GM12875 (cell line): ENCODE measurements around the gene SNED1.

Source experiments
- H3K4me3 ChIP-seq: one replicate; pipeline ENCODE4 v1.5.1; 2011; ENCODE audit warnings: low read depth, low read length, control low read depth
- TF ChIP-seq, protein P1 (sequence below): IDR thresholded peaks from 2 replicates; pipeline ENCODE4 v1.5.1; 2011; ENCODE audit warnings: low read depth, mild to moderate bottlenecking, control low read depth, inconsistent platforms, low read length, moderate library complexity, borderline replicate concordance; ENCODE audit not compliant: insufficient read depth

SNED1 gene

DNA sequence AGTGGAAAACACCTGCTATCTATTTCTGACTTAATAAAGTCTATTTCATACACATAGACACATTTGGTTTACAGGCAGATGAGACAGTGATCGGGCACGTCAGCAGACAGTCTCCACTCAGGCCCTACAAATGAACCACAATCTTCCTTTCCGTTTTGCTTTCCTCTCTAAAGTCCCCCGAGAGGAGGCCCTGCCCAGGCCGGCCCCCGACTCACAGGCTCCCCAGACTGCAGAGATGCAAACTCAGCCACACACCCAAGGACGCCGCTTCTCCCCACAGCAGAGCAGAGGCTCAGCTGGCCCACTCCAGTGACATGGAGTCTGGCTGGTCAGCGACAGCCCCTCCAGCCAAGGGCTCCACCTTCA is 113.0 kb downstream of the SNED1 start:
- H3K4me3 ChIP-seq, result peak overlapping the region; percentile 26
- TF ChIP-seq, protein P1, sequence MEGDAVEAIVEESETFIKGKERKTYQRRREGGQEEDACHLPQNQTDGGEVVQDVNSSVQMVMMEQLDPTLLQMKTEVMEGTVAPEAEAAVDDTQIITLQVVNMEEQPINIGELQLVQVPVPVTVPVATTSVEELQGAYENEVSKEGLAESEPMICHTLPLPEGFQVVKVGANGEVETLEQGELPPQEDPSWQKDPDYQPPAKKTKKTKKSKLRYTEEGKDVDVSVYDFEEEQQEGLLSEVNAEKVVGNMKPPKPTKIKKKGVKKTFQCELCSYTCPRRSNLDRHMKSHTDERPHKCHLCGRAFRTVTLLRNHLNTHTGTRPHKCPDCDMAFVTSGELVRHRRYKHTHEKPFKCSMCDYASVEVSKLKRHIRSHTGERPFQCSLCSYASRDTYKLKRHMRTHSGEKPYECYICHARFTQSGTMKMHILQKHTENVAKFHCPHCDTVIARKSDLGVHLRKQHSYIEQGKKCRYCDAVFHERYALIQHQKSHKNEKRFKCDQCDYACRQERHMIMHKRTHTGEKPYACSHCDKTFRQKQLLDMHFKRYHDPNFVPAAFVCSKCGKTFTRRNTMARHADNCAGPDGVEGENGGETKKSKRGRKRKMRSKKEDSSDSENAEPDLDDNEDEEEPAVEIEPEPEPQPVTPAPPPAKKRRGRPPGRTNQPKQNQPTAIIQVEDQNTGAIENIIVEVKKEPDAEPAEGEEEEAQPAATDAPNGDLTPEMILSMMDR, result no peak

DNA sequence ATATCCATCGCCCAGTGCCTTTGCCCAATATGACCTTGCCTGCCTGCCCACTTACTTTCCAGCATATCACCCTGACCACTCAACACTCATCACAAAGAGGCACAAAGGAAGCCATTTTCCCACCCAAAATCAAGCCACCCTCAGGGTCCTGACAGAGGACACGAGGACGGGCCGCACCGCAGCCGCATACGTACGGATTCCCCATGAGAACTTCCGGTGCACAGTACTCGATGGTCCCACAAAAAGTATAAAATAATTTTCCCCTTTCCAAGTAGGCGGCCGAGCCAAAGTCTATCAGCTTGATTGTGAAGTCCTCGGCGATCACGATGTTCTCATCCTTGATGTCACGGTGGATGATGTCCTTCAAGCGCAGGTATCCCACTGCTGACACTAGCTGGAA is 113.6 kb downstream of the SNED1 start:
- no peak overlapping the region for H3K4me3 ChIP-seq
- TF ChIP-seq, protein P1, result no peak

DNA sequence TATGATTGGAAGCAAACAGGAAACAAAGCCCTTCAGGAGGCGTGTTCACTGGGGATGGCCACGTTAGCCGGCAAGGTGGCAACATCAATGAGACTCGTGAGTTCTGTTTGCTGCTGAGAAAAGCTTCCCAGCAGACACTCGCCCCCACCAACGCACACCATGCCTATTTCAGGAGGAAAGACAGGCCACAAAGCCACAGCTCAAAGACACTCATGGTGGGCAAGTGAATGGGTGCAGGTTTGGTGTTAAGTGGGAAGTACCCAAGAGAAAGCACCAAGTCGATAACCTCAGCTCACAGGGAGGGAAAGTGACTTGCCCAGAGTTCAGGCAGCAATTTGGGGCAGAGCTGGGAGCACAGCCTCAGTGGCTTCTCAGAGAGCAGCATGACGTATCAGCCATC is 114.2 kb downstream of the SNED1 start:
- no peak overlapping the region for H3K4me3 ChIP-seq
- TF ChIP-seq, protein P1, result no peak

DNA sequence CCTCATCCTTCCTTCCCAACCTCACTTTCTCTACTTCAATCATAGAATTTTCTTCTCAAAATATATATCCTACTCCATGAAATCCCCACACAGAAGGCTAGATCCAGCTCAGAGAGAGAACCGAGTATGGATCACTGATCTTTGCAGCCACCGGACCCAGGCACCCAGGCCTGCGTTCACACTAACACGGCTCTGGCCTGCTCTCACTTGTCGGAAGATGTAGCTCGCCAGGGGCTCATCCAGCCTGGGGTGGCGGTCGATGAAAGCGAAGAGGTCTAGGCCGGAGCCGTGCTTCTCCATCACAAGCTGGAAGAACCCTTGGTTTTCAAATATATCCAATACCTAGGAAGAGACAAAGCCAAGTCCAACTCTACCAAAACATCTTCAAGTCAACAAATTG is 116.4 kb downstream of the SNED1 start:
- H3K4me3 ChIP-seq, result no peak overlapping the region
- TF ChIP-seq, protein P1, result no peak

DNA sequence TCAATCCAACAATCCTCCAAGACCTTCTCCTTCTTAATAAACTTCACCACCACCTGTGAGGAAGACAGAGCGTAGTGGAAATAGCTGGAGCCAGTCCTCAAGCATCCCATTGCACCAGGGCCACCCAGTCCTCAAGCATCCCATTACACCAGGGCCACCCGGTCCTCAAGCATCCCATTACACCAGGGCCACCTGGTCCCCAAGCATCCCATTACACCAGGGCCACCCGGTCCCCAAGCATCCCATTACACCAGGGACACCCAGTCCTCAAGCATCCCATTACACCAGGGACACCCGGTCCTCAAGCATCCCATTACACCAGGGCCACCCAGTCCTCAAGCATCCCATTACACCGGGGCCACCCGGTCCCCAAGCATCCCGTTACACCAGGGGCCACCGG is 116.9 kb downstream of the SNED1 start:
- no peak overlapping the region for H3K4me3 ChIP-seq
- TF ChIP-seq, protein P1, result no peak

DNA sequence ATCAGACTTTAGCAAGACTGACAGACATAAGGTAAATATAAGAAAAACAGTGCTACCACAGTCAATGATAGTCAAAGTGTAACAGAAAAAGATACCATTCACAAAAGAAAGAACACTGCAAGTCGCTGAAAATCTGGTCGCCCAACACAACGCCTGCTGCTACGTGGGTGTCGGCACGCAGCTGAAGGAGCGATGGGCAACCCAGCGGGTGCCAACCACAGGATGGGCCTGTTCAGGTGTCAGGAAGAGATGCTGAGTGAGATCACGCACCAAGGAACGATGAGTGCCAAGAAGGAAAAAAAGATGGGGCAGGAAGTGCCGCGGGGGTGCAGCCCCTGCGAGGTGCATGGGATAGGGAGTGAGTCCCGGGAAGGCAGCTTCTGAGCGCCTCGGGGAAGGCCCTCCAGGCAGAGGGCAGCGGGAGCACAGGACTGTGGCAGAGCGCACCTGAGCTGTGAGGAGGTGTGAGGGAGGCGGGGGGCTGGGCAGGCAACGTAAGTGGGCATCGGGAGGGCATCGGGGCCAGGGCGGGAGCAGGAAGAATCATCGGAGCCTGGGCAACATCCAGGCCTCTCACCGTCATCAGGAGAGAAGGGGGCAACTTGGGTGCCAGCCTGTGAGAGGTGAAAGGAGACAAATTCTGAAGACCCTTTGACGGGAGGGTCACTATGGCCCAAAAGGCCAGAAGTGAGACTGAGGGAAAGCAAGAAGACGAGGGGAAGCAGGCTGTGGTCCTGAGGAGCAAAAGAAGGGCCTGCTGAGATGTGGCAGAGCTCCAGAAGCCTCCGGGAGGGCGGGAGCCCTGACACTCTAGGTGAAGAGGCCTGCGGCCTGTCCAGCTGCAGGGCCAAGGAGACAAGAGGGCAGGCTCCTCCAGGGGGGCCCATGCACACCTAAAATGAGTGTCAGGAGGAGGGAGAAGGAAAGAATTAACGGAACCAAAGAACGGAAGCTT is 118.5 kb downstream of the SNED1 start:
- no peak overlapping the region for H3K4me3 ChIP-seq
- TF ChIP-seq, protein P1, result no peak
